MG63 (cell line): ENCODE data around the gene KRT26. TPM values are rescaled to one million over a fixed set of nuclear protein-coding genes. Genes with fewer than 3 reads are reported as not detected.

Experiments used
- DNase-seq: peaks from one replicate; pipeline ENCODE4 v3.0.0-alpha.2; 2020
- H3K27me3 ChIP-seq: fragments of 250-450 bp; sonication (Bioruptor Pico); 2 replicates; pipeline ENCODE4 v1.5.1; 2020; ENCODE audit warnings: mild to moderate bottlenecking, moderate library complexity
- H3K36me3 ChIP-seq: fragments of 250-450 bp; sonication (Bioruptor Pico); 2 replicates; pipeline ENCODE4 v1.5.1; 2020; ENCODE audit warnings: mild to moderate bottlenecking, moderate library complexity
- H3K4me3 ChIP-seq: fragments of 250-450 bp; sonication (Bioruptor Pico); 2 replicates; pipeline ENCODE4 v1.5.1; 2020; ENCODE audit warnings: mild to moderate bottlenecking, moderate library complexity
- H3K9me3 ChIP-seq: fragments of 250-450 bp; sonication (Bioruptor Pico); 2 replicates; pipeline ENCODE4 v1.5.1; 2020; ENCODE audit warnings: mild to moderate bottlenecking, moderate library complexity
- total RNA-seq: library from RNA; depleted of rRNA; stranded (reverse); fragments of >200 nt; shearing (Covaris generic); gene quantifications from 2 replicates; pipeline ENCODE4 v1.2.3, GENCODE V29; 2014; ENCODE audit warnings: low replicate concordance

The KRT26 gene
- total RNA-seq, 1 experiment from 2014 or later, result not detected

GRCh38 chr17:40801157-40801556, 29.2 kb upstream of the KRT26 start:
- Histone ChIP-seq H3K27me3 (no peaks in the 10 kb centered on the region), H3K4me3 (no peak overlapping the region), H3K9me3 (no peaks in the 10 kb centered on the region)

GRCh38 chr17:40800381-40800780, 28.4 kb upstream of the KRT26 start:
- no peak overlapping the region for H3K4me3 ChIP-seq

More at GRCh38 chr17:40801157-40801556, 29.2 kb upstream of the KRT26 start:
- H3K36me3 ChIP-seq, result no peaks in the 10 kb centered on the region
- no peak for DNase-seq

DNA sequence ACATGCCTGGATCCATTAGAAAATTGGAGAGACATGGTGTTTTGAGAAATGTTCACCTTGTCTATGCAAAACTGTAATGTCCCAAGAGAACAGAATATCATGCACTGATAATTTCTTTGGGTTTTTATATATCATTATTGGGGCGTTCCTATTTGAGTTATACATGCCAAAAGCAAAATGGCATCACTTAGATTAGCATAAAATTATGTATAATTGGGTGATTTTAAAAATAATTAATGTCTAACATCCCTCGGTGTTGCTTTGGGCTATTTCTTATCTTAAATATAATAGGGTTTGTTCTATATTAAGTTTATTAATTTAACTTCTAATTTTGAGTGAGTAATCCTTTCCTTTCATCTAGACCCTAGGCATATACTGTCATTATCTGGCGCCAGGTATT, 27.9 kb upstream of the KRT26 start, which contains the start of gene KRT28:
Gene KRT28 (minus strand): TSS at position 101 of the 400 bp plus-strand sequence. CDS start 66 bp downstream, at position 35.
- H3K27me3 ChIP-seq, result no peaks in the 10 kb centered on the region
- DNase-seq, result no peak
- H3K9me3 ChIP-seq, result no peaks in the 10 kb centered on the region
- H3K36me3 ChIP-seq, result no peaks in the 10 kb centered on the region
- no peak within 1 kb of the TSS for H3K4me3 ChIP-seq

More at GRCh38 chr17:40800381-40800780, 28.4 kb upstream of the KRT26 start:
- H3K9me3 ChIP-seq, result no peaks in the 10 kb centered on the region
- H3K27me3 ChIP-seq, result no peaks in the 10 kb centered on the region
- H3K36me3 ChIP-seq, result no peaks in the 10 kb centered on the region
- no peak for DNase-seq

DNA sequence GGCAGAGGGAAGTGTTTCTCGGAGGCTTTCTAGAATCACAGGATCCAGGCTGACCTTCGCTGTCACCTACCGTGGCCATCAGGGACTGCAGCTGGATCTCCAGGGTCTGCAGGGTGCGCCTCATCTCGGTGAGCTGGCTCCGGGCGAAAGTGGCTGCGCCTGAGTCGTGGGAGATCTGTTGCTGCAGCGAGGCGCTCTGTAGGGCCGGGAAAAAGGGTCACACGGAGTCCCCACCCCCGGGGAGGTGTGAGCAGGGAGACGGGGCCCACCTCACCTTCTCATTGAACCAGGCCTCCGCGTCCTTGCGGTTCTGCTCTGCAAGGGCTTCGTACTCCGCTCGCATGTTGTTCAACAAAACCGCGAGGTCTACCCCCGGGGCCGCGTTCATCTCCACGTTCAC, 24.8 kb upstream of the KRT26 start:
- no peak overlapping the region for H3K4me3 ChIP-seq
- no peak for DNase-seq
- no peaks in the 10 kb centered on the region; the same call in 1 of the 2 replicates for H3K27me3 ChIP-seq

GRCh38 chr17:40795019-40795667, 23.1 kb upstream of the KRT26 start:
- Histone ChIP-seq H3K9me3 (no peaks in the 10 kb centered on the region), H3K4me3 (no peak overlapping the region), H3K27me3 (no peaks in the 10 kb centered on the region; the same call in 1 of the 2 replicates), H3K36me3 (no peaks in the 10 kb centered on the region)
- DNase-seq, result no peak

More for the DNA sequence above, 24.8 kb upstream of the KRT26 start:
- Histone ChIP-seq H3K36me3 (no peaks in the 10 kb centered on the region), H3K9me3 (no peaks in the 10 kb centered on the region)

DNA sequence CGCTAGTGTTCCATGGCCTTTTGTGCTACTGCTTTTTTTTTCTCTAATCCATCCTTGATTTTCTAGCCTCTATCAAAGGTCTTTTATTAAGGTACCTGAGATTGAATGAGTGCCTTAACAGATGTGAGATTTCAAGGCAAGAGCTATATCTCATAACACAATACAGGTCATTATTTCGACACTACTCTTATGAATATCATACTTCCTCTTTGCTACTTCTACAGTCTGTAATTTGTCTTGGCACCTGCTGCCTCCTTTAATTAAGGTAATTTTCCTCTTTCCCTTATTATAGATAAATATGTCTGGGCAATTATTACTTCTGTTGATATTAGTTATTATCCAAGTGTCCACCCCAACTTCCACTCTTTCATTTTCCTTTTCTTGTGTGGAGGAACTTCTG, 22.5 kb upstream of the KRT26 start:
- Histone ChIP-seq H3K36me3 (no peaks in the 10 kb centered on the region), H3K27me3 (no peaks in the 10 kb centered on the region; the same call in 1 of the 2 replicates), H3K9me3 (no peaks in the 10 kb centered on the region), H3K4me3 (no peak overlapping the region)
- no peak for DNase-seq

GRCh38 chr17:40793832-40794231, 21.8 kb upstream of the KRT26 start:
- Histone ChIP-seq H3K9me3 (no peaks in the 10 kb centered on the region), H3K36me3 (no peaks in the 10 kb centered on the region), H3K4me3 (no peak overlapping the region), H3K27me3 (no peaks in the 10 kb centered on the region; the same call in 1 of the 2 replicates)
- no peak for DNase-seq

DNA sequence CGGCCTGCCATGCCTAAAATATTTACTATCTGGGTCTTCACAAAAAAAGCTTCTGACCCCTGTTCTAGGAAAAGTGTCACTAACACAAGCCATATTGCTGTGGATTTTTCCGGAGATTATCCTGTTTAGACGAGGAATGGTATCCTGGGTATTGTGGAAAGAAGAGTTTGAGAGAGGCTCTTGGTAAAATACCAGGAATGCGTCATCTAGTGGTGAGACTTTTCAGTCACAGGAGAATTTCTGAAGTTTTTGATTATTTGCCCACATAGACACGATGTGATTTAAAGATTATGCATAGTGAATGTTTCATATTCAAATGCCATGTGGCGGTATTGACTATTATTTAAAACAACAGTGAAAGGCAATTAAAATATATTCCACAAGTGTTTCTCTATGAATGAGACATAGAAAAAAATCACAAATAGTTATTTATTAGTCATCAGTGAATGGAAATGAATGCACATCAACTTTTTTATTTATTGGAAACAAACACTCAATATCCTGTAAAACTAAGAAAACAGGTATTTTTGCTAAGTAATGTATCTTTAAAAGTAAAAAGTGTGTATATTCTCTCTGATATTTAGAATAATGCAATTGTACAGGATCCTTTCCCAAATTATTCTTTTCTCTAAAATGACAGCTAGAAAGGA, 19.9 kb upstream of the KRT26 start:
- Histone ChIP-seq H3K4me3 (no peak overlapping the region), H3K36me3 (no peaks in the 10 kb centered on the region), H3K27me3 (no peaks in the 10 kb centered on the region; the same call in 1 of the 2 replicates), H3K9me3 (no peaks in the 10 kb centered on the region)
- no peak for DNase-seq

- H3K36me3 ChIP-seq, result no peaks in the 10 kb centered on the region
- no peaks in the 10 kb centered on the region; the same call in 1 of the 2 replicates for H3K27me3 ChIP-seq
- no peaks in the 10 kb centered on the region for H3K9me3 ChIP-seq
- DNase-seq, result no peak
- no peak overlapping the region for H3K4me3 ChIP-seq
These were observed 19.1 kb upstream of the KRT26 start for GRCh38 chr17:40791111-40791510.

- no peak for DNase-seq
- Histone ChIP-seq H3K27me3 (peaks cover 3% of the 10 kb centered on the region), H3K36me3 (no peaks in the 10 kb centered on the region), H3K9me3 (no peaks in the 10 kb centered on the region), H3K4me3 (no peak within 1 kb of the TSS)
These were observed 10.4 kb upstream of the KRT26 start, which contains the start of gene KRT27 for GRCh38 chr17:40782450-40782849. TSS of gene KRT27 (minus strand) at chr17:40782550. CDS start at chr17:40782493, 57 bp downstream.

- Histone ChIP-seq H3K36me3 (no peaks in the 10 kb centered on the region), H3K4me3 (peak overlapping the region; percentile 32), H3K27me3 (peaks cover 3% of the 10 kb centered on the region), H3K9me3 (no peaks in the 10 kb centered on the region)
- peak; percentile 31 for DNase-seq
These were observed 7.3 kb upstream of the KRT26 start for GRCh38 chr17:40779181-40779909.

GRCh38 chr17:40778461-40778860, 6.5 kb upstream of the KRT26 start:
- no peak overlapping the region for H3K4me3 ChIP-seq
- no peak for DNase-seq
- no peaks in the 10 kb centered on the region for H3K9me3 ChIP-seq
- no peaks in the 10 kb centered on the region for H3K36me3 ChIP-seq
- peaks cover 9% of the 10 kb centered on the region for H3K27me3 ChIP-seq

- DNase-seq, result no peak
- Histone ChIP-seq H3K9me3 (no peaks in the 10 kb centered on the region), H3K4me3 (no peak overlapping the region), H3K27me3 (peaks cover 14% of the 10 kb centered on the region), H3K36me3 (no peaks in the 10 kb centered on the region)
These were observed 6.0 kb upstream of the KRT26 start for GRCh38 chr17:40777971-40778370.

GRCh38 chr17:40777459-40777858, 5.5 kb upstream of the KRT26 start:
- DNase-seq, result no peak
- H3K9me3 ChIP-seq, result no peaks in the 10 kb centered on the region
- H3K27me3 ChIP-seq, result peaks cover 15% of the 10 kb centered on the region
- H3K4me3 ChIP-seq, result no peak overlapping the region
- H3K36me3 ChIP-seq, result no peaks in the 10 kb centered on the region

DNA sequence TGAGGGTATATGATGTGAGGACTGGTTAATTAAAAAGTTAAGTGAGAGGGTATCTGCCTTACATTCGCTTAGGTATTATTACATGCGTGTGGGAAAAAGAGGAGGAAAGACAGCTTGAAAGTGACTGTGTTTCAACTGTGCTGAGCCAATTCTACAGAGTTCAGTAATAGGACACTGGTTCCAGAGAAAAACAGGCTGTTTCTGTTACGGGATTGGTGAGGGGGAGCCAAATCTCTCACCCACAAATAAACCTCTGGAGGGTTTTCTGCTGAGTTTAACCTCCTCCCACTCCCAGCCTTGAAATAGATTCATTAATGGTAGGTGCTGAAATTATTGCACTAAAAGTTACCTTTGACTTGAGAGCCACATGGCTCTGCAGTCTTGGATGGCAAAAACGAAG, 3.9 kb upstream of the KRT26 start:
- Histone ChIP-seq H3K36me3 (no peaks in the 10 kb centered on the region), H3K9me3 (no peaks in the 10 kb centered on the region), H3K27me3 (peaks cover 27% of the 10 kb centered on the region), H3K4me3 (no peak overlapping the region)
- no peak for DNase-seq

GRCh38 chr17:40765657-40766056, 6.3 kb downstream of the KRT26 start:
- no peaks in the 10 kb centered on the region for H3K36me3 ChIP-seq
- peaks cover 33% of the 10 kb centered on the region for H3K9me3 ChIP-seq
- DNase-seq, result no peak
- peaks cover 3% of the 10 kb centered on the region; the same call in 1 of the 2 replicates for H3K27me3 ChIP-seq
- no peak overlapping the region for H3K4me3 ChIP-seq

GRCh38 chr17:40763752-40764151, 8.2 kb downstream of the KRT26 start:
- no peaks in the 10 kb centered on the region for H3K27me3 ChIP-seq
- H3K9me3 ChIP-seq, result peaks cover 49% of the 10 kb centered on the region
- H3K4me3 ChIP-seq, result no peak overlapping the region
- no peak for DNase-seq
- no peaks in the 10 kb centered on the region for H3K36me3 ChIP-seq
